B cell (primary cell): ENCODE results near the gene KCNK4. TPM values are rescaled to one million over a fixed set of nuclear protein-coding genes. Genes with fewer than 3 reads are reported as not detected.

Experiments
- ATAC-seq: fragments of 200-7000 bp; cut with Tn5 transposase; one replicate; pipeline ENCODE4 v1.10.0; 2021; ENCODE audit warnings: low read depth, mild to moderate bottlenecking, moderate number of reproducible peaks, moderate library complexity
- CTCF ChIA-PET: fragments of 350-600 bp; sonication (Branson Sonifier 250); formaldehyde crosslinking; loops from one replicate; lab custom pipeline; 2021; ENCODE audit warnings: antibody characterized with exemption, inconsistent platforms; lab: Charles Lee
- POLR2A ChIA-PET: fragments of 350-600 bp; sonication (Branson Sonifier 250); formaldehyde crosslinking; loops from one replicate; lab custom pipeline; 2021; ENCODE audit warnings: antibody characterized with exemption; lab: Charles Lee
- DNase-seq: peaks from one replicate; pipeline ENCODE4 v3.0.0; 2013
- H2AFZ ChIP-seq: 2 replicates; pipeline ENCODE4 v1.6.1; 2012; ENCODE audit warnings: mild to moderate bottlenecking, low read depth, low read length; ENCODE audit not compliant: insufficient read depth, poor library complexity, severe bottlenecking
- H3K27ac ChIP-seq, 2 donors: 1 replicate in 1 of 2; 2 replicates in 1 of 2; pipeline ENCODE4 v1.5.1; 2012 to 2013; ENCODE audit warnings: low read length in 2 of 2, mild to moderate bottlenecking in 2 of 2, moderate library complexity in 1 of 2
- H3K27me3 ChIP-seq, 4 experiments: fragments of 200-600 bp in 1 of 4; sonication (generic) in 1 of 4; replicated peaks in 1 of 4; 1 replicate in 2 of 4; 2 replicates in 2 of 4; pipeline versions ENCODE4 v1.6.1 to v1.7.0; 2013 to 2016; ENCODE audit warnings: low read length in 3 of 4, mild to moderate bottlenecking in 2 of 4, mixed read lengths in 1 of 4, moderate library complexity in 1 of 4; ENCODE audit not compliant: insufficient read depth in 4 of 4, control insufficient read depth in 3 of 4; ENCODE audit errors: control extremely low read depth in 1 of 4
- H3K36me3 ChIP-seq, 2 experiments: replicated peaks in 1 of 2; 1 replicate in 1 of 2; 2 replicates in 1 of 2; pipeline versions ENCODE4 v1.6.1 to v1.7.1; 2013; ENCODE audit warnings: low read length in 1 of 2; ENCODE audit not compliant: insufficient read depth in 2 of 2, control insufficient read depth in 1 of 2; ENCODE audit errors: control extremely low read depth in 1 of 2, extremely low read depth in 1 of 2
- H3K4me1 ChIP-seq, 2 donors: fragments of 200-600 bp in 1 of 2; sonication (generic) in 1 of 2; 1 replicate in 1 of 2; 2 replicates in 1 of 2; pipeline versions ENCODE4 v1.5.1 to v1.6.1; 2013 to 2017; ENCODE audit warnings: low read length in 2 of 2; ENCODE audit not compliant: control insufficient read depth in 2 of 2, insufficient read depth in 2 of 2
- H3K4me2 ChIP-seq: replicated peaks from 2 replicates; pipeline ENCODE3; 2012; ENCODE audit warnings: mild to moderate bottlenecking, low read depth, low read length; ENCODE audit not compliant: poor library complexity, severe bottlenecking
- H3K4me3 ChIP-seq, 5 experiments: fragments of 200-600 bp in 1 of 5; sonication (generic) in 1 of 5; 1 replicate in 3 of 5; 2 replicates in 2 of 5; pipeline versions ENCODE4 v1.5.1 to v1.7.0; 2011 to 2016; ENCODE audit warnings: low read length in 4 of 5, mild to moderate bottlenecking in 4 of 5, low read depth in 2 of 5, control low read depth in 1 of 5, moderate library complexity in 1 of 5; ENCODE audit not compliant: insufficient read depth in 1 of 5; ENCODE audit errors: control extremely low read depth in 1 of 5, extremely low read depth in 1 of 5
- H3K79me2 ChIP-seq: fragments of 200-600 bp; sonication (generic); one replicate; pipeline ENCODE4 v1.6.0; 2016; ENCODE audit warnings: low read length; ENCODE audit not compliant: control insufficient read depth, insufficient read depth
- H3K9ac ChIP-seq: fragments of 200-600 bp; sonication (generic); 2 replicates; pipeline ENCODE4 v1.6.1; 2017; ENCODE audit warnings: mild to moderate bottlenecking, low read length, moderate library complexity
- H3K9me3 ChIP-seq, 3 donors: one replicate each; pipeline versions ENCODE4 v1.6.1 to v1.7.1; 2013; ENCODE audit warnings: low read length in 2 of 3; ENCODE audit not compliant: control insufficient read depth in 2 of 3, insufficient read depth in 1 of 3; ENCODE audit errors: control extremely low read depth in 1 of 3
- H4K20me1 ChIP-seq: 2 replicates; pipeline ENCODE4 v1.6.0; 2012; ENCODE audit warnings: mild to moderate bottlenecking, low read length; ENCODE audit not compliant: insufficient read depth, control insufficient read depth, poor library complexity, severe bottlenecking
- H3K27ac Mint-ChIP-seq: one replicate; pipeline ENCODE4 v1.8.0; 2021; ENCODE audit warnings: mixed read lengths
- H3K27me3 Mint-ChIP-seq: one replicate; pipeline ENCODE4 v1.8.0; 2021; ENCODE audit warnings: mixed read lengths
- H3K4me1 Mint-ChIP-seq: one replicate; pipeline ENCODE4 v1.8.0; 2021; ENCODE audit warnings: mixed read lengths
- H3K4me3 Mint-ChIP-seq: one replicate; pipeline ENCODE4 v1.8.0; 2021; ENCODE audit warnings: mixed read lengths
- H3K9me3 Mint-ChIP-seq: one replicate; pipeline ENCODE4 v1.8.0; 2022; ENCODE audit warnings: mixed read lengths; ENCODE audit not compliant: insufficient read depth
- EZH2 ChIP-seq: IDR thresholded peaks from 2 replicates; pipeline ENCODE4 v1.6.1; 2012; ENCODE audit warnings: borderline replicate concordance, low read depth, mild to moderate bottlenecking, moderate library complexity, low read length; ENCODE audit not compliant: insufficient read depth, poor library complexity, severe bottlenecking
- WGBS: methylation state at CpG from one replicate; pipeline ENCODE4 v1.1.5; 2013; ENCODE audit warnings: missing lambda C conversion rate; ENCODE audit not compliant: insufficient coverage; 5-methylcytosine and 5-hydroxymethylcytosine counted together
- intact Hi-C: fragments of 100-400 bp; cut with micrococcal nuclease; formaldehyde crosslinking; loops from one replicate; pipeline ENCODE4 v1.10.0; 2022
- polyA plus RNA-seq: library from polyadenylated mRNA; depleted of rRNA; stranded (reverse); fragments of >200 nt; gene quantifications from 2 replicates; pipeline ENCODE4 v1.2.3, GENCODE V29; 2012
- total RNA-seq, 2 donors: library from RNA; stranded (reverse); fragments of 120-200 nt in 1 of 2; gene quantifications; 1 replicate in 1 of 2; 2 replicates in 1 of 2; pipeline versions ENCODE4 v1.2.3 to v1.2.4, GENCODE V29; 2013 to 2022
- TF ChIP-seq, protein P1 (sequence below): fragments of 200-600 bp; IDR thresholded peaks from one replicate; pipeline ENCODE4 v1.8.0; 2022; ENCODE audit warnings: antibody characterized with exemption, mild to moderate bottlenecking

Gene KCNK4
- total and polyA plus RNA-seq, 2 donors (not counting 1 experiment from before 2014, with no cell fraction given), result 0.32 TPM; not detected in 1

DNA sequence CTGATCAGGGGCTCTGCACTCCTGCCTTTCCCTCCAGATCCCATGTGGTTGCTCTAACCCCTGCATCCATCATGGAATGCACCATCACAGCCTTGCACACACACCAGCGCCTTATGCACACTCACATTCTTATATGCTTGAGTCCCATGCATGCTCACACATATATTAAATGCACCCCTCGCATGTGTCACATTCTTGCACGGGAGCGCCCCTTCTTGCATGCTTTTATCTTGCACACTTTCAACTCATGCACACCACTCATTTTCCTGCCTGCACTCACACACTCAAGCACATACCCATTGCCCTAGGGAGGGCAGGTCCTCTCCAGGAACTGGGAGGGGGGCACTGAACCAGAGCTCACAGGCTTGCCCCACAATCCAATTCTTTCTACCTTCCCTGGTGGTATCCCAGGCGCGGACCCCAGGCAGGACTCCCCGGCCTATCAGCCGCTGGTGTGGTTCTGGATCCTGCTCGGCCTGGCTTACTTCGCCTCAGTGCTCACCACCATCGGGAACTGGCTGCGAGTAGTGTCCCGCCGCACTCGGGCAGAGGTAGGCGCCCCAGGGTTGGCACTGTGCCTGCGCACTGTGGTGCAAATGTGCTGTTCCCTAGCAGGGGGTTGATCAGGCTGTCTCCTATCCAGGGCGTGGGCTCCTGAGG is 6.7 kb downstream of the KCNK4 start:
- H3K27me3 ChIP-seq, result peaks cover 0 to 91% (median 63%) of the 10 kb centered on the region in 4 experiments
- WGBS, result 14% methylated on average over 17 of the region's 18 CpGs
- H3K4me3 Mint-ChIP-seq, result no peak overlapping the region
- TF ChIP-seq EZH2, result no peak
- TF ChIP-seq, protein P1, sequence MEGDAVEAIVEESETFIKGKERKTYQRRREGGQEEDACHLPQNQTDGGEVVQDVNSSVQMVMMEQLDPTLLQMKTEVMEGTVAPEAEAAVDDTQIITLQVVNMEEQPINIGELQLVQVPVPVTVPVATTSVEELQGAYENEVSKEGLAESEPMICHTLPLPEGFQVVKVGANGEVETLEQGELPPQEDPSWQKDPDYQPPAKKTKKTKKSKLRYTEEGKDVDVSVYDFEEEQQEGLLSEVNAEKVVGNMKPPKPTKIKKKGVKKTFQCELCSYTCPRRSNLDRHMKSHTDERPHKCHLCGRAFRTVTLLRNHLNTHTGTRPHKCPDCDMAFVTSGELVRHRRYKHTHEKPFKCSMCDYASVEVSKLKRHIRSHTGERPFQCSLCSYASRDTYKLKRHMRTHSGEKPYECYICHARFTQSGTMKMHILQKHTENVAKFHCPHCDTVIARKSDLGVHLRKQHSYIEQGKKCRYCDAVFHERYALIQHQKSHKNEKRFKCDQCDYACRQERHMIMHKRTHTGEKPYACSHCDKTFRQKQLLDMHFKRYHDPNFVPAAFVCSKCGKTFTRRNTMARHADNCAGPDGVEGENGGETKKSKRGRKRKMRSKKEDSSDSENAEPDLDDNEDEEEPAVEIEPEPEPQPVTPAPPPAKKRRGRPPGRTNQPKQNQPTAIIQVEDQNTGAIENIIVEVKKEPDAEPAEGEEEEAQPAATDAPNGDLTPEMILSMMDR, result no peak
- no peaks in the 10 kb centered on the region for H3K79me2 ChIP-seq
- H3K27me3 Mint-ChIP-seq, result peaks cover 58% of the 10 kb centered on the region
- H3K9ac ChIP-seq, result no peak overlapping the region
- peaks cover 24% of the 10 kb centered on the region for H3K4me1 Mint-ChIP-seq
- peaks cover 0 to 31% (median 0%) of the 10 kb centered on the region in 3 donors for H3K9me3 ChIP-seq
- POLR2A ChIA-PET, result no interaction called here
- DNase-seq (no peak), ATAC-seq (no peak)
- peaks cover 27 to 41% of the 10 kb centered on the region in 2 donors for H3K4me1 ChIP-seq
- H4K20me1 ChIP-seq, result peaks cover 20% of the 10 kb centered on the region
- intact Hi-C loops, result no loop called here
- no peak overlapping the region for H2AFZ ChIP-seq
- no peak overlapping the region for H3K4me3 ChIP-seq
- CTCF ChIA-PET, result interaction anchor here (1.7 kb wide), 1 partner anchor 93 kb away, joined by 5 read pairs; no protein-coding TSS in a partner anchor
- no peaks in the 10 kb centered on the region for H3K36me3 ChIP-seq
- H3K27ac Mint-ChIP-seq, result no peak overlapping the region
- no peak overlapping the region for H3K27ac ChIP-seq
- H3K4me2 ChIP-seq, result no peak overlapping the region
- H3K9me3 Mint-ChIP-seq, result no peaks in the 10 kb centered on the region
